CD4-positive, alpha-beta T cell (primary cell): ENCODE data around the gene SGF29. TPM values are rescaled to one million over a fixed set of nuclear protein-coding genes. Genes with fewer than 3 reads are reported as not detected.

Experiments used
- ATAC-seq: fragments of 200-7000 bp; cut with Tn5 transposase; one replicate; pipeline ENCODE4 v1.10.0; 2022; ENCODE audit warnings: mild to moderate bottlenecking; ENCODE audit not compliant: poor library complexity
- CTCF ChIA-PET: fragments of 350-600 bp; sonication (Branson Sonifier 250); formaldehyde crosslinking; loops from one replicate; lab custom pipeline; 2021; ENCODE audit warnings: antibody characterized with exemption, inconsistent platforms; lab: Charles Lee
- POLR2A ChIA-PET: fragments of 350-600 bp; sonication (Branson Sonifier 250); formaldehyde crosslinking; loops from one replicate; lab custom pipeline; 2021; ENCODE audit warnings: antibody characterized with exemption, inconsistent platforms; lab: Charles Lee
- DNase-seq, 14 experiments: peaks; one replicate each; pipeline ENCODE4 v3.0.0-alpha.2; 2013 to 2020; ENCODE audit warnings: mixed read lengths in 2 of 14
- H3K27ac ChIP-seq, 2 donors: one replicate each; pipeline versions ENCODE4 v1.5.1 to v1.7.0; 2013; ENCODE audit warnings: low read length in 2 of 2, low read depth in 1 of 2, mild to moderate bottlenecking in 1 of 2
- H3K27me3 ChIP-seq, 2 experiments: 1 replicate in 1 of 2; 2 replicates in 1 of 2; pipeline versions ENCODE4 v1.6.1 to v1.7.0; 2013; ENCODE audit warnings: low read length in 2 of 2, control low read depth in 1 of 2, mild to moderate bottlenecking in 1 of 2, moderate library complexity in 1 of 2; ENCODE audit not compliant: insufficient read depth in 2 of 2, control insufficient read depth in 1 of 2
- H3K36me3 ChIP-seq: one replicate; pipeline ENCODE4 v1.6.1; 2013; ENCODE audit warnings: low read length, control low read depth; ENCODE audit not compliant: insufficient read depth
- H3K4me1 ChIP-seq: one replicate; pipeline ENCODE4 v1.6.1; 2013; ENCODE audit warnings: low read length, control low read depth; ENCODE audit not compliant: insufficient read depth
- H3K4me3 ChIP-seq: one replicate; pipeline ENCODE4 v1.5.1; 2013; ENCODE audit warnings: mild to moderate bottlenecking, low read length, moderate library complexity
- H3K9me3 ChIP-seq, 2 experiments: 1 replicate in 1 of 2; 2 replicates in 1 of 2; pipeline versions ENCODE4 v1.6.1 to v1.7.0; 2013; ENCODE audit warnings: low read length in 2 of 2, mild to moderate bottlenecking in 2 of 2, control low read depth in 1 of 2, moderate library complexity in 1 of 2; ENCODE audit not compliant: control insufficient read depth in 1 of 2, insufficient read depth in 1 of 2
- H3K27ac Mint-ChIP-seq: one replicate; pipeline ENCODE4 v1.8.0; 2020; ENCODE audit warnings: mixed read lengths
- H3K27me3 Mint-ChIP-seq: one replicate; pipeline ENCODE4 v1.8.0; 2021; ENCODE audit warnings: mixed read lengths
- H3K36me3 Mint-ChIP-seq: one replicate; pipeline ENCODE4 v1.8.0; 2021; ENCODE audit warnings: low read depth, mixed read lengths
- H3K4me1 Mint-ChIP-seq: one replicate; pipeline ENCODE4 v1.8.0; 2021; ENCODE audit warnings: low read depth, mixed read lengths
- H3K4me3 Mint-ChIP-seq: one replicate; pipeline ENCODE4 v1.8.0; 2020; ENCODE audit warnings: mild to moderate bottlenecking, mixed read lengths
- H3K9me3 Mint-ChIP-seq: one replicate; pipeline ENCODE4 v1.8.0; 2020; ENCODE audit warnings: mixed read lengths
- intact Hi-C, 2 experiments: fragments of 100-400 bp; cut with DNase I in 1 of 2; cut with micrococcal nuclease in 1 of 2; formaldehyde crosslinking; loops; one replicate each; pipeline versions ENCODE4 v1.15.1 to v1.9.0; 2023 to 2025; cut with DNase I, micrococcal nuclease
- total RNA-seq, 174 experiments: library from RNA in 2 of 174; stranded (reverse) in 2 of 174; gene quantifications; one replicate each; pipeline ENCODE4 v1.2.3 and lab custom pipeline; 2021 to 2026
- TF ChIP-seq, protein P1 (sequence below): fragments of 200-600 bp; IDR thresholded peaks from one replicate; pipeline ENCODE4 v1.8.0; 2022; ENCODE audit warnings: antibody characterized with exemption, mild to moderate bottlenecking

The SGF29 gene
- total RNA-seq, 2 experiments from 2014 or later = 38.9 to 40.3 TPM

DNA sequence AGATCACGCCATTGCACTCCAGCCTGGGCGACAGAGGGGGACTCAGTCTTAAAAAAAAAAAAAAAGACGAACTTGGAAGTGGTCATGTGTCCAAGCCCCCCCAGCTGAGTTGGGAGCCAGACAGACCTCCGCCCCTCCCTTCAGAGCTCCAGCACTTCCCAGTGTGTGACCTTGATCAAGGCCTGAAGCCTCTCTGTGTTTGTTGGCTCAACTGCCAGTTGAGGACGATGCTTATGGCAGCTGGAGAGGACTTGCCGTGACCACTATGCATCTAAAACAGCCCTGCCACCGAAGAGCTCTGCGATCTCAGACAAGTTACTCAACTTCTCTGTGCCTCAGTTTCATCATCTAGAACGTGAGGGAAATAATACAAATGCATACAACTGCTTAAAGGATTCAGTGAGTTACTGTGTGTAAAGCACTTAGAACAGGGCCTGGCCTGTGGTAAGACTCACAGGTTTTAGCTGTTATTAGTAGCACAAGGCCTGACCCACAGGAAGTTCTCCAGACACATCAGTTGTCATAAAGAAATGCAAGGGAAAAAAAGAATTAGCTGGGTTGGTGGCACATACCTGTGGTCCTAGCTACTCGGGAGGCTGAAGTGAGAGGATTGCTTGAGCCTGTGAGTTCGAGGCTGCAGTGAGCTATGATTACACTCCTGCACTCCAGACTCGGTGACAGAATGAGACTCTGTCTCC is 40.1 kb upstream of the SGF29 start:
- TF ChIP-seq, protein P1, sequence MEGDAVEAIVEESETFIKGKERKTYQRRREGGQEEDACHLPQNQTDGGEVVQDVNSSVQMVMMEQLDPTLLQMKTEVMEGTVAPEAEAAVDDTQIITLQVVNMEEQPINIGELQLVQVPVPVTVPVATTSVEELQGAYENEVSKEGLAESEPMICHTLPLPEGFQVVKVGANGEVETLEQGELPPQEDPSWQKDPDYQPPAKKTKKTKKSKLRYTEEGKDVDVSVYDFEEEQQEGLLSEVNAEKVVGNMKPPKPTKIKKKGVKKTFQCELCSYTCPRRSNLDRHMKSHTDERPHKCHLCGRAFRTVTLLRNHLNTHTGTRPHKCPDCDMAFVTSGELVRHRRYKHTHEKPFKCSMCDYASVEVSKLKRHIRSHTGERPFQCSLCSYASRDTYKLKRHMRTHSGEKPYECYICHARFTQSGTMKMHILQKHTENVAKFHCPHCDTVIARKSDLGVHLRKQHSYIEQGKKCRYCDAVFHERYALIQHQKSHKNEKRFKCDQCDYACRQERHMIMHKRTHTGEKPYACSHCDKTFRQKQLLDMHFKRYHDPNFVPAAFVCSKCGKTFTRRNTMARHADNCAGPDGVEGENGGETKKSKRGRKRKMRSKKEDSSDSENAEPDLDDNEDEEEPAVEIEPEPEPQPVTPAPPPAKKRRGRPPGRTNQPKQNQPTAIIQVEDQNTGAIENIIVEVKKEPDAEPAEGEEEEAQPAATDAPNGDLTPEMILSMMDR = no peak
- H3K4me3 Mint-ChIP-seq = no peak overlapping the region
- no peak overlapping the region for H3K4me3 ChIP-seq
- no peaks in the 10 kb centered on the region for H3K4me1 Mint-ChIP-seq
- H3K27ac ChIP-seq = no peak overlapping the region
- no peak overlapping the region for H3K27ac Mint-ChIP-seq
- no peaks in the 10 kb centered on the region for H3K9me3 ChIP-seq
- H3K36me3 Mint-ChIP-seq = no peaks in the 10 kb centered on the region
- no peak for ATAC-seq
- H3K27me3 ChIP-seq = no peaks in the 10 kb centered on the region
- ChIA-PET CTCF (no interaction called here), POLR2A (interaction anchor here (1.7 kb wide), 1 partner anchor 21 kb away, joined by 4 read pairs; no protein-coding TSS in a partner anchor)
- DNase-seq = no peak
- H3K9me3 Mint-ChIP-seq = no peaks in the 10 kb centered on the region
- intact Hi-C loops = no loop called here
- H3K36me3 ChIP-seq = no peaks in the 10 kb centered on the region
- H3K4me1 ChIP-seq = peaks cover 2% of the 10 kb centered on the region
- H3K27me3 Mint-ChIP-seq = no peaks in the 10 kb centered on the region

DNA sequence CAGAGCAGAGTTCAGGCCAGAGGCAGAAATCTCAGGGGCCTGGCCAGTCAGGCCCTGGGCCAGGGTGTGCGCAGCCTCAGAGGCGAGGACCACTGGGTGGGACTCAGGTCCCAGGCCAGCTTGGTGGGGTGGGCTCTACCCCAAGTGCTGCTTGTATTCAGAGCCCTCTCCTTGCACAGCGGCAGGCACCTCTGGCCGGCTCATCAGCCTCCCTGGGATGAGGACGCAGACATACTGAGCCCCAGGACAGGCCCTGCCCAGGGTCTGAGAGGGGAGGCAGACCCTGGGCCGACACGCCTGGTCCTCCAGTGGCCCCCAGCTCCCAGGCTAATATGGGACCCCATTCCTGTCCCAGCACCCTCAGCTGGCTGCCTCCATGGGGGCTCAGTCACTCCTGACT is 39.5 kb upstream of the SGF29 start:
- intact Hi-C loops = no loop called here
- Histone ChIP-seq H3K4me3 (no peak overlapping the region), H3K27me3 (no peaks in the 10 kb centered on the region), H3K9me3 (no peaks in the 10 kb centered on the region), H3K36me3 (no peaks in the 10 kb centered on the region), H3K27ac (no peak overlapping the region), H3K4me1 (peaks cover 2% of the 10 kb centered on the region)
- TF ChIP-seq, protein P1 = no peak
- DNase-seq (no peak), ATAC-seq (no peak)
- CTCF ChIA-PET = no interaction called here
- no peaks in the 10 kb centered on the region for H3K4me1 Mint-ChIP-seq
- no peaks in the 10 kb centered on the region for H3K27me3 Mint-ChIP-seq
- no peak overlapping the region for H3K27ac Mint-ChIP-seq
- H3K36me3 Mint-ChIP-seq = no peaks in the 10 kb centered on the region
- no peaks in the 10 kb centered on the region for H3K9me3 Mint-ChIP-seq
- no peak overlapping the region for H3K4me3 Mint-ChIP-seq
- POLR2A ChIA-PET = interaction anchor here (1.7 kb wide), 1 partner anchor 20 kb away, joined by 4 read pairs; no protein-coding TSS in a partner anchor

DNA sequence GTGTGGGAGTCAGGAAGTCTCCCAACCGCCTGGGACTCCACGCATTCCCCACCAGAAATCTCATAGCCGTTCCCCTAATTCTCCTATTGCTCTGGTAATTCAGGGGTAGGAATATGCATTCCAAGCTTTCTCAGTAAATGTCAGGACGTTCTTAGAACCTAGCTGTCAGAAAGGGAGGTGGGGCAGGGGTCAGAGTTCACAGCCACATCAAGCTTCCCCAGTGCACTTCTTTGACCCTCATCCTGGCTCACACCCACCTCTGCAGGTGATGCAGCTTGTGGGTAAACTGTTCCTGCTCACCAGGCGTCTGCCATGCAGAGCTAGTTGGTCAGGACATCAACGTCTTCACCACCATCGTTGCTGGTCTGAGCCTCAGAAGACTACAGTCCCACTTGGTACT is 33.0 kb upstream of the SGF29 start:
- no peak overlapping the region for H3K4me3 Mint-ChIP-seq
- no peaks in the 10 kb centered on the region for H3K9me3 Mint-ChIP-seq
- Histone ChIP-seq H3K9me3 (no peaks in the 10 kb centered on the region), H3K27ac (no peak overlapping the region), H3K4me1 (peaks cover 4% of the 10 kb centered on the region), H3K4me3 (no peak overlapping the region), H3K27me3 (no peaks in the 10 kb centered on the region), H3K36me3 (no peaks in the 10 kb centered on the region)
- DNase-seq (no peak), ATAC-seq (no peak)
- H3K4me1 Mint-ChIP-seq = peaks cover 11% of the 10 kb centered on the region
- TF ChIP-seq, protein P1 = no peak
- ChIA-PET POLR2A (interaction anchor here (1.1 kb wide), 1 partner anchor 26 kb away, joined by 3 read pairs; the partner anchor contains the start of gene APOBR), CTCF (no interaction called here)
- H3K36me3 Mint-ChIP-seq = no peaks in the 10 kb centered on the region
- intact Hi-C loops = loop anchor here in 1 of 2 experiments (5.0 to 10.0 kb wide), 2 partner anchors 46 to 72 kb away; partner anchors contain the start of gene NPIPB7
- H3K27ac Mint-ChIP-seq = no peak overlapping the region
- H3K27me3 Mint-ChIP-seq = no peaks in the 10 kb centered on the region
